Measurements from ENCODE around the gene CENPA.
"Not testable (repeated sequence)": the region's sequence is repeated elsewhere in the genome, so short reads cannot be mapped to it uniquely, and the experiment has no call there.

Gene CENPA

GRCh38 chr2:26752656-26753055, 33.2 kb upstream of the CENPA start:
- DNase-seq (no peak), ATAC-seq (replicated peaks) (no peak)
- no peaks in the 10 kb centered on the region for H3K36me3 Mint-ChIP-seq (ENCODE audit: insufficient read depth)
- H3K27ac Mint-ChIP-seq: no peak overlapping the region
- no peaks in the 10 kb centered on the region for H3K4me1 Mint-ChIP-seq (ENCODE audit: low read depth in 2 of 2)
- no peaks in the 10 kb centered on the region for H3K9me3 Mint-ChIP-seq
- H3K4me3 Mint-ChIP-seq: no peak overlapping the region
- peaks cover 5 to 7% of the 10 kb centered on the region in 2 donors for H3K27me3 Mint-ChIP-seq

- Mint-ChIP-seq H3K9me3 (no peaks in the 10 kb centered on the region), H3K4me3 (no peak overlapping the region), H3K27ac (no peak overlapping the region), H3K4me1 (ENCODE audit: low read depth in 2 of 2) (peaks cover 0 to 2% of the 10 kb centered on the region in 2 donors), H3K36me3 (ENCODE audit: insufficient read depth) (no peaks in the 10 kb centered on the region), H3K27me3 (peaks cover 5 to 7% of the 10 kb centered on the region in 2 donors)
- ATAC-seq (replicated peaks) (no peak), DNase-seq (no peak)
These were observed 31.3 kb upstream of the CENPA start for GRCh38 chr2:26754539-26754938.

- H3K4me3 Mint-ChIP-seq: no peak overlapping the region
- H3K4me1 Mint-ChIP-seq (ENCODE audit: low read depth in 2 of 2): peaks cover 0 to 2% of the 10 kb centered on the region in 2 donors
- H3K36me3 Mint-ChIP-seq (ENCODE audit: insufficient read depth): no peaks in the 10 kb centered on the region
- H3K27ac Mint-ChIP-seq: no peak overlapping the region
- no peaks in the 10 kb centered on the region for H3K9me3 Mint-ChIP-seq
- ATAC-seq (replicated peaks) (no peak), DNase-seq (no peak)
- H3K27me3 Mint-ChIP-seq: peaks cover 5 to 7% of the 10 kb centered on the region in 2 donors
These were observed 30.7 kb upstream of the CENPA start for GRCh38 chr2:26754972-26755670.

GRCh38 chr2:26756337-26756736, 29.5 kb upstream of the CENPA start:
- no peaks in the 10 kb centered on the region for H3K36me3 Mint-ChIP-seq (ENCODE audit: insufficient read depth)
- H3K27me3 Mint-ChIP-seq: peaks cover 5 to 7% of the 10 kb centered on the region in 2 donors
- no peaks in the 10 kb centered on the region for H3K9me3 Mint-ChIP-seq
- H3K4me3 Mint-ChIP-seq: no peak overlapping the region
- ATAC-seq (replicated peaks) (no peak), DNase-seq (no peak)
- H3K4me1 Mint-ChIP-seq (ENCODE audit: low read depth in 2 of 2): peaks cover 0 to 2% of the 10 kb centered on the region in 2 donors
- no peak overlapping the region for H3K27ac Mint-ChIP-seq

- H3K9me3 Mint-ChIP-seq: no peaks in the 10 kb centered on the region
- ATAC-seq (replicated peaks) (no peak), DNase-seq (no peak)
- peaks cover 0 to 2% of the 10 kb centered on the region in 2 donors for H3K4me1 Mint-ChIP-seq (ENCODE audit: low read depth in 2 of 2)
- H3K36me3 Mint-ChIP-seq (ENCODE audit: insufficient read depth): no peaks in the 10 kb centered on the region
- H3K27me3 Mint-ChIP-seq: peaks cover 5 to 7% of the 10 kb centered on the region in 2 donors
- peak overlapping the region in 1 of 2 donors; percentile 8 for H3K27ac Mint-ChIP-seq
- H3K4me3 Mint-ChIP-seq: no peak overlapping the region
These were observed 27.7 kb upstream of the CENPA start for GRCh38 chr2:26757873-26758789.

GRCh38 chr2:26758790-26759321, 27.0 kb upstream of the CENPA start:
- ATAC-seq (replicated peaks): no peak
- peaks cover 3 to 5% of the 10 kb centered on the region in 2 donors for H3K27me3 Mint-ChIP-seq
- H3K36me3 Mint-ChIP-seq (ENCODE audit: insufficient read depth): no peaks in the 10 kb centered on the region
- peaks cover 0 to 3% of the 10 kb centered on the region in 2 donors for H3K4me1 Mint-ChIP-seq (ENCODE audit: low read depth in 2 of 2)
- no peak overlapping the region for H3K27ac Mint-ChIP-seq
- DNase-seq: no peak
- no peaks in the 10 kb centered on the region for H3K9me3 Mint-ChIP-seq
- no peak overlapping the region for H3K4me3 Mint-ChIP-seq

- ATAC-seq (replicated peaks) (no peak), DNase-seq (no peak)
- Mint-ChIP-seq H3K4me1 (ENCODE audit: low read depth in 2 of 2) (peaks cover 5 to 8% of the 10 kb centered on the region in 2 donors), H3K4me3 (no peak overlapping the region), H3K9me3 (no peaks in the 10 kb centered on the region), H3K27me3 (no peaks in the 10 kb centered on the region), H3K36me3 (ENCODE audit: insufficient read depth) (peaks cover 8% of the 10 kb centered on the region), H3K27ac (no peak overlapping the region)
These were observed 26.0 kb upstream of the CENPA start for GRCh38 chr2:26759845-26760244.

- ATAC-seq (replicated peaks); H3K27ac Mint-ChIP-seq; H3K9me3 Mint-ChIP-seq; DNase-seq; H3K36me3 Mint-ChIP-seq (ENCODE audit: insufficient read depth); H3K27me3 Mint-ChIP-seq; H3K4me3 Mint-ChIP-seq: not testable (repeated sequence)
- peaks cover 16 to 20% of the 10 kb centered on the region in 2 donors for H3K4me1 Mint-ChIP-seq (ENCODE audit: low read depth in 2 of 2)
These were observed 24.9 kb upstream of the CENPA start for GRCh38 chr2:26760991-26761390.

GRCh38 chr2:26763019-26763418, 22.8 kb upstream of the CENPA start:
- Mint-ChIP-seq H3K27ac (peak overlapping the region in 1 of 2 donors; percentile 95), H3K4me3 (peak overlapping the region; percentile 95 to 96), H3K9me3 (no peaks in the 10 kb centered on the region), H3K36me3 (ENCODE audit: insufficient read depth) (peaks cover 8% of the 10 kb centered on the region), H3K27me3 (no peaks in the 10 kb centered on the region), H3K4me1 (ENCODE audit: low read depth in 2 of 2) (peaks cover 27% of the 10 kb centered on the region in 2 donors)
- DNase-seq: no peak
- no peak for ATAC-seq (replicated peaks)

- Mint-ChIP-seq H3K27ac (peak within 1 kb of the TSS; percentile 92 to 95), H3K4me1 (ENCODE audit: low read depth in 2 of 2) (peaks cover 35 to 40% of the 10 kb centered on the region in 2 donors), H3K27me3 (no peaks in the 10 kb centered on the region), H3K4me3 (peak within 1 kb of the TSS; percentile 95 to 96), H3K36me3 (ENCODE audit: insufficient read depth) (peaks cover 8% of the 10 kb centered on the region), H3K9me3 (no peaks in the 10 kb centered on the region)
- DNase-seq (peak; percentile 76 to 83 (median 81)), ATAC-seq (replicated peaks) (peak; percentile 97)
These were observed 21.6 kb upstream of the CENPA start, which contains the start of gene SLC35F6 for GRCh38 chr2:26764078-26764887. SLC35F6 (plus strand) TSS chr2:26764284; CDS start chr2:26764350, 66 bp downstream.

- peak overlapping the region; percentile 92 to 95 for H3K27ac Mint-ChIP-seq
- no peak for ATAC-seq (replicated peaks)
- H3K4me1 Mint-ChIP-seq (ENCODE audit: low read depth in 2 of 2): peaks cover 38 to 43% of the 10 kb centered on the region in 2 donors
- H3K9me3 Mint-ChIP-seq: no peaks in the 10 kb centered on the region
- peak overlapping the region; percentile 95 to 96 for H3K4me3 Mint-ChIP-seq
- H3K27me3 Mint-ChIP-seq: no peaks in the 10 kb centered on the region
- H3K36me3 Mint-ChIP-seq (ENCODE audit: insufficient read depth): peaks cover 8% of the 10 kb centered on the region
- DNase-seq: no peak
These were observed 20.9 kb upstream of the CENPA start for GRCh38 chr2:26764906-26765305.

- no peak for ATAC-seq (replicated peaks)
- Mint-ChIP-seq H3K36me3 (ENCODE audit: insufficient read depth) (peaks cover 8% of the 10 kb centered on the region), H3K4me3 (peak overlapping the region; percentile 95 to 96), H3K27ac (peak overlapping the region; percentile 92 to 95), H3K27me3 (no peaks in the 10 kb centered on the region), H3K4me1 (ENCODE audit: low read depth in 2 of 2) (peaks cover 42 to 43% of the 10 kb centered on the region in 2 donors), H3K9me3 (no peaks in the 10 kb centered on the region)
- DNase-seq: no peak
These were observed 20.2 kb upstream of the CENPA start for GRCh38 chr2:26765475-26766200.
